IPS-15b (cell line): ENCODE results near the gene UPK1B.
A peak's percentile ranks its signal among the peaks of the same experiment; 100 is the strongest.
"Not testable (repeated sequence)": the region's sequence is repeated elsewhere in the genome, so short reads cannot be mapped to it uniquely, and the experiment has no call there.

ENCODE experiments used
- H3K27me3 ChIP-seq: one replicate; pipeline ENCODE4 v1.6.1; 2013; ENCODE audit warnings: low read length; ENCODE audit not compliant: control insufficient read depth, insufficient read depth
- H3K36me3 ChIP-seq: one replicate; pipeline ENCODE4 v1.6.1; 2013; ENCODE audit warnings: low read length; ENCODE audit not compliant: control insufficient read depth, insufficient read depth
- H3K4me1 ChIP-seq: one replicate; pipeline ENCODE4 v1.6.1; 2013; ENCODE audit warnings: mild to moderate bottlenecking, low read length; ENCODE audit not compliant: control insufficient read depth, insufficient read depth
- H3K4me3 ChIP-seq: one replicate; pipeline ENCODE4 v1.5.1; 2013; ENCODE audit warnings: low read depth, low read length
- H3K9ac ChIP-seq: one replicate; pipeline ENCODE4 v1.6.1; 2013; ENCODE audit warnings: low read depth, mild to moderate bottlenecking, low read length
- H3K9me3 ChIP-seq: one replicate; pipeline ENCODE4 v1.6.1; 2013; ENCODE audit warnings: mild to moderate bottlenecking, low read length; ENCODE audit not compliant: control insufficient read depth, insufficient read depth

UPK1B gene

DNA sequence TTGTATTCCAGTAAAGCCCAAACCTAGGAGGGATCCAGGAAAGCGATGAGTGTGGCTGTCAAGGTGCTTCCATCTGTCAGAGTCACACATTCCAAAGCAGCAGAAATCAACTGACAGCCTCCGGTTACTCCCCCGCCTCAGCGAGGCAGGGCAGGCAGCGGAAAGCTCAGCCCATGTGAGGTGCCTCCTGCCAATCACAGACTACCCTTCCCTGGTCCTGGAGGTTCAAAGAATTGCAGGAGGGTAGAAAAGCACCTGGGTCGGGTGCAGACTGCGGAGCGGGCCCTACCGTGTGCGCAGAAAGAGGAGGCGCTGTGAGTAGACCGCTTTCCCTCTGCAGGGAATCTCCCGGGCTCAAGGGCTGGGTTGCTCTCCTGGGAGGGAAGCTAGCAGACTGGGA lies at the start of gene UPK1B:
UPK1B (plus strand) TSS at position 274 of the 400 bp plus-strand sequence. CDS start 13,144 bp downstream, outside the sequence.
- no peak within 1 kb of the TSS for H3K9ac ChIP-seq
- H3K4me1 ChIP-seq, result no peaks in the 10 kb centered on the region

DNA sequence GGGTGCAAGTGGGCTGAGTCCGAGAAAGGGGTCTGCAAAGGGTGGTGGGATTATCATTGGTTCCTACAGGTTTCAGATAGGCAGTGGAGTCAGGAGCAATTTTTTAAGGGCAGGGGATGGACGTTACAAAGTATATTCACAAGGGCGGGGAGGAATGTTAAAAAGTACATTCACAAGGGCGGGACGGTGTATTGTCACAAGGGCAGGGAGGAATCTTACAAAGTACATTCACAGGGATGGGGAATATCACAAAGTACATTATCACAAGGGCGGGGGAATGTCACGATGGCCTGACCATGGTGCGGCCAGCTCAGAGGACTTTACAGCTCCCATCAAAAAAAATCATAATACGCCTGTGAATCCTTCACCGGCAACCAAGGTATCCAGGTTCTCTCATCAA lies 48.1 kb upstream of the UPK1B start:
- Histone ChIP-seq H3K9me3 (no peaks in the 10 kb centered on the region), H3K27me3 (no peaks in the 10 kb centered on the region)

More for the DNA sequence above, at the start of gene UPK1B:
- Histone ChIP-seq H3K9me3 (no peaks in the 10 kb centered on the region), H3K4me3 (no peak within 1 kb of the TSS), H3K36me3 (no peaks in the 10 kb centered on the region), H3K27me3 (peaks cover 4% of the 10 kb centered on the region)

DNA sequence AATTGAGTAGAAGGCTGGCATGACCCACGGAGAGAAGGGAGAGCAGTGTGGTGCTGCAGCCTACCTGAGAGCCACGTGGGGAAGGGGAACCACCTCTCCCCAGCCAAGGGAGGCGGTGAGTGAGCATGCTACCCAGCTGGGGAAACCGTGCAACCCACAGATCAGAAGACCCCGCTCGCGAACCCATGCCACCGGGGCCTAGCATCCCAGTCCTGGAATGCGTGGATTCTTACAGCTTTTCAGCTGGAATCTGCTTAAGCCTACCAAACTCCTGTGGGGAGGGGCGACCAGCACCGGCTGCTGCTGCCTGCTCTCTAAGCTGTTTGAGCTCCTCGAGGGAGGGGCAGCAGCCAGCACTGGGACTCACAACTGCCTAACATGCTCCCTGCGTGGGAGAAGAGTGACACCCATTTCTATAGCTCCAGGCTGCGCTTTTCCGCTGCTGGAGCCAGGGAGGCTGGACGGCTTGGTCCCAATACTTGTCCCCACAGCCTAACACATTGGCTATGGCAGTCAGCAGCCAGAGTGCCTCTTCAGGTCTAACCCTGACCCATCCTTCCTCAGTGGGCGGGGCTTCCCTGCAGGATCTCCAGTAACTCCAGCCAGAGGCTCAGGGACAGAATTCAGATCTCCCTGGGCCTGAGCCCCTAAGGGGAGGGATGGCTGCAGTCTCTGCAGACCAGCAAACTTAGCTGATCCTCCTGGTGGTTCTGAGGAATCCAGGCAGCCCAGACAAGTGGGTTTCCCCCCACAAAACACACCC lies 47.5 kb upstream of the UPK1B start:
- Histone ChIP-seq H3K9ac (no peak overlapping the region), H3K4me3 (peak overlapping the region; percentile 8), H3K4me1 (peaks cover 3% of the 10 kb centered on the region), H3K9me3 (no peaks in the 10 kb centered on the region), H3K27me3 (no peaks in the 10 kb centered on the region), H3K36me3 (no peaks in the 10 kb centered on the region)

More for the DNA sequence above, 48.1 kb upstream of the UPK1B start:
- no peak overlapping the region for H3K9ac ChIP-seq
- no peaks in the 10 kb centered on the region for H3K36me3 ChIP-seq
- no peak overlapping the region for H3K4me3 ChIP-seq
- peaks cover 3% of the 10 kb centered on the region for H3K4me1 ChIP-seq

GRCh38 chr3:119130291-119130690 lies 43.1 kb upstream of the UPK1B start:
- H3K27me3 ChIP-seq, H3K9me3 ChIP-seq: not testable (repeated sequence)

GRCh38 chr3:119132291-119132690 lies 41.1 kb upstream of the UPK1B start:
- not testable (repeated sequence) for H3K9me3 ChIP-seq, H3K36me3 ChIP-seq, H3K27me3 ChIP-seq, H3K4me3 ChIP-seq, H3K4me1 ChIP-seq, H3K9ac ChIP-seq

More at GRCh38 chr3:119130291-119130690, 43.1 kb upstream of the UPK1B start:
- H3K4me1 ChIP-seq, H3K9ac ChIP-seq, H3K4me3 ChIP-seq, H3K36me3 ChIP-seq: not testable (repeated sequence)

DNA sequence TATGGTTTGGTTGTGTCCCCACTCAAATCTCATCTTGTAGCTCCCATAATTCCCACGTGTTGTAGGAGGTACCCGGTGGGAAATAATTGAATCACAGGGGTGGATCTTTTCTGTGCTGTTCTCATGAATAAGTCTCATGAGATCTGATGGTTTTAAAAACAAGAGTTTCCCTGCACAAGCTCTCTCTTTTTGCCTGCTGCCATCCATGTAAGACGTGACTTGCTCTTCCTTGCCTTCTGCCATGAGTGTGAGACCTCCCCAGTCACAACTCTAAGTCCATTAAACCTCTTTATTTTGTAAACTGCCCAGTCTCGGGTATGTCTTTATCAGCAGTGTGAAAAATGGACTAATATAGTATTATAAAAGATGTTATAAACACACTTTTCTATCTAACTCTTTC lies 34.0 kb upstream of the UPK1B start:
- H3K27me3 ChIP-seq, result not testable (repeated sequence)

DNA sequence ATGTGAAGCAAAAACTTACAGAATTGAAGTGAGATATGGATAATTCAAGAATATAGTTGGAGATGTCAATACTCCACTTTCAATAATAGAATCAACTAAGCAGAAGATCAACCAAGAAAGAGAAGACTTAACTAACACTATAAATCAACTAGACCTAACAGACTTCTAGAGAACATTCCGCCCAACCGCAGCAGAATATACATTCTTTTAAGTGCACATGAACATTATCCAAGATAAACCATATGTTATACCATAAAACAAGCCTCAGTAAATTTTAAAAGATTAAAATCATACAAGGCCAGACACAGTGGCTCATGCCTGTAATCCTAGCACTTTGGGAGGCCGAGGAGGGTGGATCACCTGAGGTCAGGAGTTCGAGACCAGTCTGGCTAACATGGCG lies 32.9 kb upstream of the UPK1B start:
- H3K4me3 ChIP-seq, result no peak overlapping the region
- H3K9me3 ChIP-seq, result no peaks in the 10 kb centered on the region
- no peak overlapping the region for H3K9ac ChIP-seq
- no peaks in the 10 kb centered on the region for H3K36me3 ChIP-seq
- H3K4me1 ChIP-seq, result peaks cover under 1% of the 10 kb centered on the region
- no peaks in the 10 kb centered on the region for H3K27me3 ChIP-seq

More for the DNA sequence above, 34.0 kb upstream of the UPK1B start:
- H3K9ac ChIP-seq, H3K4me1 ChIP-seq, H3K36me3 ChIP-seq, H3K9me3 ChIP-seq, H3K4me3 ChIP-seq: not testable (repeated sequence)

DNA sequence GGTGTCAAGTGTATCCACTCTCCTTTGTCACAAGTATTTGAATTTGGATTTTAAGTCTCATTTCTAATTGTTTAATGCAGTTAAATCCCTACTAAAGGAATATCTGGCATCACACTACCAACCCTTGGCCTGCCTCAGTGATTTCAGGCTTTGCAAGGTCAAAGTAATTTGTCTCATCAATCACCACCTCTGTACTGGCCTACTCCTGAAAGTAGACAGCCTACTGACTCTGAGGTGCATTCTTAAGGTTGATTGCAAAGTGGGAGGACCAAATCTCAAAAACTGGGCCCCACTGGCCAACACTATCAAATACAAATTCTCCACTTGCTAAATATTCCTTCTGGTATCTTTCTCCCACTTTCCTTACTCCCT lies 28.3 kb upstream of the UPK1B start:
- Histone ChIP-seq H3K9me3 (no peaks in the 10 kb centered on the region), H3K36me3 (no peaks in the 10 kb centered on the region), H3K9ac (no peak overlapping the region), H3K4me3 (no peak overlapping the region), H3K4me1 (peaks cover 2% of the 10 kb centered on the region), H3K27me3 (peaks cover 4% of the 10 kb centered on the region)

GRCh38 chr3:119145500-119146167 lies 27.8 kb upstream of the UPK1B start, which contains the start of gene TEX55:
TSS of gene TEX55 (plus strand) at chr3:119146165. CDS start at chr3:119146190, 25 bp downstream.
- H3K9ac ChIP-seq, result no peak within 1 kb of the TSS
- no peaks in the 10 kb centered on the region for H3K36me3 ChIP-seq
- H3K4me1 ChIP-seq, result peaks cover 2% of the 10 kb centered on the region
- H3K4me3 ChIP-seq, result no peak within 1 kb of the TSS
- H3K27me3 ChIP-seq, result peaks cover 4% of the 10 kb centered on the region
- no peaks in the 10 kb centered on the region for H3K9me3 ChIP-seq

DNA sequence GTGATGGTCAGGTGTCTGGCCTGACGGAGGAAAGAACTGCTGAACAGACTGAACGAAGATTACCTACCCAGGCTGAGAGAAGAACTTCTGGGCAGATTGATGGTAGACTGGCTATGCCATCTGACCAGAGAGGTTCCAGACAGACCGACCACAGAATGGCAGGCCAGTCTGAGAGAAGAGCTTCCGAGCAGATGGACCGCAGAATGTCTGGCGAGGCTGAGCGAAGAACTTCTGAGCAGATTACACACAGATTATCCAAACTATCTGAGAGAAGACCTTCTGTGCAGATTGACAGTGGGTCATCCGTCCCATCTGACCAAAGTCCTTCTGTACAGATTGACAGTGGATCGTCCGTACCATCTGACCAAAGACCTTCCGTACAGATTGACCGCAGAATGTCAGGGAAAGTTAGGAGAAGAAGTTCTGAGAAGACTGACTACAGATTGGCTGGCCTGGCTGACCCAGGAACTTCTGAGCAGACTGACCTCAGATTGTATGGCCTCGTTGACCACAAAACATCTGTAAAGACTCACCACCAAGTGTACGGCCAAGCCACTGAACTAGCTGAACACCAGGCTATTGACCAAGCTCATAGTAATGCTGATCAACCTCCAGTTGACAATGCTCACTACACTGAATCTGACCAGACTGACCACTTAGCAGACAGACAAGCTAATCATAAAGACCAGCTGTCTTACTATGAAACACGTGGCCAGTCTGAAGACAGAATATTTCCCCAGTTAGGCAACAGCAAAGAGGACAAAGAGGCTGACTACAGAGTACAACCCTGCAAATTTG lies 26.6 kb upstream of the UPK1B start:
- Histone ChIP-seq H3K4me1 (peaks cover 2% of the 10 kb centered on the region), H3K36me3 (no peaks in the 10 kb centered on the region), H3K9me3 (no peaks in the 10 kb centered on the region), H3K27me3 (peaks cover 4% of the 10 kb centered on the region), H3K4me3 (no peak overlapping the region), H3K9ac (no peak overlapping the region)

GRCh38 chr3:119147494-119147893 lies 25.9 kb upstream of the UPK1B start:
- Histone ChIP-seq H3K9me3 (no peaks in the 10 kb centered on the region), H3K9ac (no peak overlapping the region), H3K27me3 (peaks cover 4% of the 10 kb centered on the region), H3K36me3 (no peaks in the 10 kb centered on the region), H3K4me1 (peaks cover 2% of the 10 kb centered on the region), H3K4me3 (no peak overlapping the region)
